AG09309 (cell line): ENCODE data around the gene CHIT1.
A peak's percentile ranks its signal among the peaks of the same experiment; 100 is the strongest.
"Not testable (repeated sequence)": the region's sequence is repeated elsewhere in the genome, so short reads cannot be mapped to it uniquely, and the experiment has no call there.

Experiments
- DNase-seq: peaks from one replicate; pipeline ENCODE4 v3.0.0-alpha.2; 2010; ENCODE audit warnings: low read depth
- H3K4me3 ChIP-seq: 2 replicates; pipeline ENCODE4 v1.5.1; 2011; ENCODE audit warnings: mild to moderate bottlenecking, low read depth, low read length, moderate library complexity; ENCODE audit not compliant: control insufficient read depth
- TF ChIP-seq, protein P1 (sequence below): IDR thresholded peaks from 2 replicates; pipeline ENCODE4 v1.5.1; 2011; ENCODE audit warnings: mild to moderate bottlenecking, low read depth, low read length, inconsistent platforms; ENCODE audit not compliant: insufficient read depth, control insufficient read depth; ENCODE audit errors: missing control alignments

CHIT1 gene

DNA sequence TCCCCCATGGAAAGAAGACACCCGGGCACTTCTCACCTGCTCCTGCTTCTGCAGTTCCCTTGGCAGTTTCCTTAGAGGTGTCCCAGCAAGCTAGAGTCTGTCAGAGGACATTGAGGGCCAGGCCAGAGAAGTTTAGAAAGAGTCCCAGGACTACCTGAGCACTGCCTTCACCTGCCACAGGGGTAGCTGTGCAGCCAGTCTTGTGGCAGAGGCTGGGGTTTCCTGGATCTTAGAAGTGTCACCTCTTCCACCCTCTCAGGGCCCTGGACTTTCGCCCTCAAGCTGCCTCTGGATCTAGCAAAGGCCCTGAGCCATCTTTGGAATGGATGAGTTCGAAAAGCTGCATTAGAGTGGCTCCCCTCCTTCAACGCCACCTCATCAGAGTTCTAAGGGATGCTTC is 41.0 kb upstream of the CHIT1 start:
- TF ChIP-seq, protein P1, sequence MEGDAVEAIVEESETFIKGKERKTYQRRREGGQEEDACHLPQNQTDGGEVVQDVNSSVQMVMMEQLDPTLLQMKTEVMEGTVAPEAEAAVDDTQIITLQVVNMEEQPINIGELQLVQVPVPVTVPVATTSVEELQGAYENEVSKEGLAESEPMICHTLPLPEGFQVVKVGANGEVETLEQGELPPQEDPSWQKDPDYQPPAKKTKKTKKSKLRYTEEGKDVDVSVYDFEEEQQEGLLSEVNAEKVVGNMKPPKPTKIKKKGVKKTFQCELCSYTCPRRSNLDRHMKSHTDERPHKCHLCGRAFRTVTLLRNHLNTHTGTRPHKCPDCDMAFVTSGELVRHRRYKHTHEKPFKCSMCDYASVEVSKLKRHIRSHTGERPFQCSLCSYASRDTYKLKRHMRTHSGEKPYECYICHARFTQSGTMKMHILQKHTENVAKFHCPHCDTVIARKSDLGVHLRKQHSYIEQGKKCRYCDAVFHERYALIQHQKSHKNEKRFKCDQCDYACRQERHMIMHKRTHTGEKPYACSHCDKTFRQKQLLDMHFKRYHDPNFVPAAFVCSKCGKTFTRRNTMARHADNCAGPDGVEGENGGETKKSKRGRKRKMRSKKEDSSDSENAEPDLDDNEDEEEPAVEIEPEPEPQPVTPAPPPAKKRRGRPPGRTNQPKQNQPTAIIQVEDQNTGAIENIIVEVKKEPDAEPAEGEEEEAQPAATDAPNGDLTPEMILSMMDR = no peak
- no peak for DNase-seq
- no peak overlapping the region for H3K4me3 ChIP-seq

DNA sequence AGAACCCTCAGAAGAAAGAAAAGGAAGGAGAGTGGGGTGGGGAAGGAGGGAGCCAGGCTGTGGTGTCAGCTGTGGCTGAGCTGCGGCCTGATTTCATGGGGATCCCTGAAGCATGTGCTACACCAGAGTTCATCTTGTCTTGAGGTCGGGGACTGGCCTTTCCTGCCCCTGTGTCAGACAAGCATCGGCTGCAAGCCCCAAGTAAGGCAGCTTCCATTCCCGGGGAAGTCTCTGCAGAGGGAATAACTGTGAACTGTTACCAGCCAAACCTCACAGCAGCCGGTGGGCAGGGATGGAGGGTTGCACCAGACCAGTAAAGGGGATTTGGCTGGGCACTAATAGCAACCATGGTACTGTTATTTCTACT is 40.2 kb upstream of the CHIT1 start:
- no peak overlapping the region for H3K4me3 ChIP-seq
- no peak for DNase-seq
- TF ChIP-seq, protein P1 = no peak

DNA sequence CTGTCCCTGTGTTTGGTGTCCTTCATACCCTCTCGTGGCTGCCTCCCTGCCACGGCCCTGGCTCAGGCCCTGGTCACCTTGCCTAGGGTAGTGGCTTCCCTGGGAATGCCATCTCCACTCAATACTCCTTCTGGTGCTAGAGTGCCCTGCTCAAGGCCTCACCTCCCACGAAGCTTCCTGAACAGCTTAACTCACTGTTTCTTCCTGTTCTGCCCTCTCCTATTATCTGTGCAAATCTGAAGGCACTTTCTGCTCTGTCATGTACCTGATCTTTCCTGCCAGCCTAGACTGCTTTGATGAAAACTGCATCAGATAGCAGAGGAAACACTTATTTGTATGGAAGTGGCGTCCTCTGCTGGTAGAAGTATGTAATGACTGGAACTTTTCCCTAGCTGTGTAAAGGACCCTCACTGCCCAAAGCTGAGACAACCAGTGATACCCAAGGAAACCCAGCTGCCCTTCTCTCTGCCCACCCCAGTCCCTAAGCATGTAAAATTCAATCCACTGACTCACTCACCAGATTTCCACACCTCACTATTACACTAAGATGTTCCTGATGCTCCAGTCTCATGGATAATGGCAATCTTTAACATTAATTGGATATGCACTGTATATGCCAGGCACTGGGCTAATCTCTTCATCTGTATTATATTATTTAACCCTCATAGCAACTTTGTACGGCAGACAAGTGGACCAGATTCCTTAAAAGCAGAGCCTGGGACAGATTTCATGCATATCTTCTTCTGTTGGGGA is 39.6 kb upstream of the CHIT1 start:
- H3K4me3 ChIP-seq = no peak overlapping the region
- peak; percentile 46 for DNase-seq
- TF ChIP-seq, protein P1 = peak; percentile 90

DNA sequence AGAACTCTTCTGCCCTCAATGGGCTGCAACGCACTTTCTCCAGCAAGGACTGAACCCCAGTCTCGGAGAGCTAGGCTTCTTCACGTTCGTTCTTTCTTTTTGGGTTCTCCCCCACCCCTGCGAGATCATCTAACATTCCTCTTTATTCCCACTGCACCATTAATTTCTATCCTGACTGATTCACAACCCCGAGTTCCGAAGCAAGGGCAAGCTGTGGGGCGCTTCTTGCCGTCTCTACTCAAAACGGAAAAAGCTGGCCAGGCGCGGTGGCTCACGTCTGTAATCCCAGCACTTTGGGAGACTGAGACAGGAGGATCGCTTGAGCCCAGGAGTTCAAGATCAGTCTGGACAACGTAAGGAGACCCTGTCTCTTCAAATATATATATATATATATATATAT is 38.4 kb upstream of the CHIT1 start:
- DNase-seq = no peak
- peak overlapping the region; percentile 67 for H3K4me3 ChIP-seq
- TF ChIP-seq, protein P1 = no peak

DNA sequence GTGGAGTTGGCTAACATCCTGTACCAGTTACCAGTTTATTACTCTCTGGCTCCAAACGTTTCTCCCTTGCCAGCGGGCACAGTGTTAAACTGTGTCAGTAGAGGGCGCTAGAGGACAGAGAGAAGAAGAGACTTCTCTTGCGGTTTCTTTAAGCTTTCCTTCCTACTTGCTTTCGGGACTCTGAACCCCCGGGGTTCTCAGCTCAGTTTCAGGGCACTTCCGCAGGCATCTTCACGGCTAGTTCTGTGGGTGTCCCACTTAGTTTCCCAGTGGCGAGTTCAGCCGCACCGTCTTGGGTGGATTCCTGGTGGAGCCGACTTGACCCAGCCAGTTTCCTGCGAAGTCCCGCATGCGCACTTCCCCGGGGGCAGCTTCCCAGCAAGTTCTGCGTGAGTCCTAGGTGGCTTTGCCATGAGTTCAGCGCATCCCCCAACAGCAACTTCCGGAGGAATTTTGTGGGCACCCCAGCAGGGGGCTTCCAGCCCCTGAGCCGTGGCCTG is 37.9 kb upstream of the CHIT1 start:
- peak overlapping the region; percentile 67 for H3K4me3 ChIP-seq
- DNase-seq = peak; percentile 77
- TF ChIP-seq, protein P1 = peak; percentile 95

DNA sequence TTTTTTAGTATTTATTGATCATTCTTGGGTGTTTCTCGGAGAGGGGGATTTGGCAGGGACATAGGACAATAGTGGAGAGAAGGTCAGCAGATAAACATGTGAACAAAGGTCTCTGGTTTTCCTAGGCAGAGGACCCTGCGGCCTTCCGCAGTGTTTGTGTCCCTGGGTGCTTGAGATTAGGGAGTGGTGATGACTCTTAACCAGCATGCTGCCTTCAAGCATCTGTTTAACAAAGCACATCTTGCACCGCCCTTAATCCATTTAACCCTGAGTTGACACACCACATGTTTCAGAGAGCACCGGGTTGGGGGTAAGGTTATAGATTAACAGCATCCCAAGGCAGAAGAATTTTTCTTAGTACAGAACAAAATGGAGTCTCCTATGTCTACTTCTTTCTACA is 36.7 kb upstream of the CHIT1 start:
- not testable (repeated sequence) for DNase-seq, H3K4me3 ChIP-seq

DNA sequence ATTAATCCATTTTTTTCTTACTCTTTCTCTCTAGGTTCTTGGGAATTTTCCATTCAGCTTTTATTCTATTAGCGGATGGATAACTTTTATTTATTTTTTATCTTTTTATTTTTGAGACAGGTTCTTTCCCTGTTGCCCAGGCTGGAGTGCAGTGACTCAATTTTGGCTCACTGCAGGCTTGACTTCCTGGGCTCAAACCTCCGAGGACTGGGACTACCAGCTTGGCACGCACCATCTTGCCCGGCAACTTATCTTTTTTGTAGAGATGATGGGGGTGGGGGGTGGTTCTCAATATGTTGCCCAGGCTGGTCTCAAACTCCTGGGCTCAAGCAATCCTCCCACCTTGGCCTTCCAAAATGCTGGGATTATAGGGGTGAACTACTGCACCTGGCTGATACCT is 36.1 kb upstream of the CHIT1 start:
- TF ChIP-seq, protein P1 = no peak
- no peak for DNase-seq
- no peak overlapping the region for H3K4me3 ChIP-seq
